Measurements from ENCODE around the gene QPCT.
A peak's percentile ranks its signal among the peaks of the same experiment; 100 is the strongest.

Gene QPCT

DNA sequence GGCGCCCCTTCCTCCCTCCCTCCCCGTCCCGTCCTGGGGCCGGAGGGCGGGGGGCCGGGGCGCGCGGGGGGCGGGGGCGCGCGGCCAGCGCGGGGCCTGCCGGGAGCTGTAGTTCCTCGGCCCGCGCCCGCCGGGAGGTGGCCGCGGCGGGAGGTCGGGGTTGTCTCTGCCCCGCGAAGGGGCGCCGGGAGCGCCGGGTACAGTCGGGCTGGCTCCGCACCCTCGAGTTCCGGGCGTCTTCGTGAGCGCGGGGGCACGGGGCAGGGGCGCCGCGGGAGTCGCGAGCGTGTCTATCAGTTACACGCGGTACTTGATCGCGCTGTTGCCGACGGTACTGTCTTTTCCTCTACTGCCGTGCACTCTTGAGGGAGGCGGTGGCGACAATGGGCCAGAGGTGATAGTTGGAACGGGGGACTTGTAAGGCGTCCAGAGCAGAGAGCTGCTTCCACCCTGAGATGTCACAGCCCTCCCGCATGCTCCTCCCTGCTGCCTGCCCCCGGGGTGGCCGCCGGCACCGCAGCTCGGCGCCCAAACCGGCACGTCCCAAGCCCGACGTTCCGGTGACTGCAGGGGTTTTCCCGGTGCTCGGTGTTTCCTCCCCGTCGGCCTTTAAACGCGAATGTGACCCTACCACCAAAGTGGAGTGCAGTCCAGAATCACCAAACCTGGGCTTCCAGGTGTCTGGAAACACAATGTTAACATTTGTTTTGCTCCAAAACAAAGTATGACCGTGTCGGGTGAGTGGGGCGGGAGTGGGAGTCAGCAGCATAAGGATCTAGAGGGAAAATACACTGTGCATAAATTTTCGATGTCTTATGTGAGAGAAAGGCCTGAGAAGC lies 19.4 kb upstream of the QPCT start, which contains the start of gene PRKD3:
PRKD3 (minus strand) TSS at position 48 of the 839 bp plus-strand sequence. CDS start 8,309 bp downstream, outside the sequence.
- peak; percentile 60 for DNase-seq (ENCODE audit: insufficient read length, low spot score)
- FAIRE-seq, result peak; percentile 87

- no peak for DNase-seq (ENCODE audit: insufficient read length, low spot score)
- FAIRE-seq, result no peak
These were observed 18.8 kb upstream of the QPCT start for GRCh38 chr2:37325625-37326071.

GRCh38 chr2:37326285-37326684 lies 18.1 kb upstream of the QPCT start:
- no peak for DNase-seq (ENCODE audit: insufficient read length, low spot score)

GRCh38 chr2:37326866-37327634 lies 17.4 kb upstream of the QPCT start:
- no peak for FAIRE-seq

More at GRCh38 chr2:37326285-37326684, 18.1 kb upstream of the QPCT start:
- FAIRE-seq, result no peak

GRCh38 chr2:37330681-37331080 lies 13.7 kb upstream of the QPCT start:
- FAIRE-seq (no peak), DNase-seq (ENCODE audit: insufficient read length, low spot score) (no peak)

More at GRCh38 chr2:37326866-37327634, 17.4 kb upstream of the QPCT start:
- DNase-seq (ENCODE audit: insufficient read length, low spot score), result no peak

GRCh38 chr2:37332560-37332959 lies 11.9 kb upstream of the QPCT start:
- no peak for DNase-seq (ENCODE audit: insufficient read length, low spot score)
- FAIRE-seq, result no peak

- no peak for DNase-seq (ENCODE audit: insufficient read length, low spot score)
- FAIRE-seq, result peak; percentile 82
These were observed 11.2 kb upstream of the QPCT start for GRCh38 chr2:37333256-37333655.

DNA sequence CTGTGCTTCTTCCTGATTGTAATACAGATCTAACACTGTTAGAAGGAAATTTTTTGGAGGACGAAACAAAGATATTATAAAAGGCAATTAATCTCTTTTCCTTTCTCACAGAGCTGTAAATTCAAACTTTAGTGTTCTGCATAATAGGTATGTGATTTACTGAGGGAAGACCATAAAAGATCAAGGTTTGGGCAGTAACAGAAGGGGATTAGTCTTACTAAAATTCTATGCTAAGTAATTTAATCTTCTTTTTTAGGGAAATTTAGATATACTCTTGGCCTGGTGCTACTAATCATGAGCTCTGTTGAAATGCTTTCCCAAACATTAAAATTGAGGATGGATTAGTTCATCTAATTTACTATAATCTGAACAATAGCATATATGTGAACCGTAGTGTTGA lies 8.8 kb upstream of the QPCT start:
- FAIRE-seq (no peak), DNase-seq (ENCODE audit: insufficient read length, low spot score) (no peak)

DNA sequence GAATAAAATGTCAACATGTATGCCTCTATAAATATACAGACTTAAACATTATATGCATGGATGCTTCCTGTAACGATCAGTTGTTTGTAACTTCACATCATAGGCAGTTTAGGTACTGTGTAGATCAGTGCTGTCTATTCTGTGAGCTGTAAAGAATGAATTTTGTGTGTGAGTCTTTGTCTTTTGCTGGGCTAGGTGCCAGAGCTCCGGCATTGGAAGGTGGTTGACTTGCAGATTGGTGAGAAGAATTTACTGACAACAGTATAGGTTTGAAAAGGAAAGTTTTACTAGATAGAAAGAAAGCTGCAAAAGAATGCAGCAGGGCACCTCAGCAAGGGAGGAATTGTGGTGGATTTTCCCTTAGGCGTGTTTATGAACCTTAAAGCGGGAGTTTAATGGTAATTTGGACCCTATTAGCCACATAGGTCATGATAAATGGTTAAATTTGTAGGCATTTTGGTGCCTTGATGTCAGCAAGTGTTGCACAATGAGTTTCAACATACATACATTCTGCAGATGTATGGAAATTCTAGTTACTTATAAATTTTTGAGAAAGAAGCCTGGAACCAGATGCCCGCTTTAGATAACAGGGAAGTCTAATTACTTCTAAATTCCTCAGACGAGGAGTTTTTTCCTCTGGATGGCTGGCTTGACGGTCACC lies 6.7 kb upstream of the QPCT start:
- DNase-seq (ENCODE audit: insufficient read length, low spot score) (no peak), FAIRE-seq (no peak)

DNA sequence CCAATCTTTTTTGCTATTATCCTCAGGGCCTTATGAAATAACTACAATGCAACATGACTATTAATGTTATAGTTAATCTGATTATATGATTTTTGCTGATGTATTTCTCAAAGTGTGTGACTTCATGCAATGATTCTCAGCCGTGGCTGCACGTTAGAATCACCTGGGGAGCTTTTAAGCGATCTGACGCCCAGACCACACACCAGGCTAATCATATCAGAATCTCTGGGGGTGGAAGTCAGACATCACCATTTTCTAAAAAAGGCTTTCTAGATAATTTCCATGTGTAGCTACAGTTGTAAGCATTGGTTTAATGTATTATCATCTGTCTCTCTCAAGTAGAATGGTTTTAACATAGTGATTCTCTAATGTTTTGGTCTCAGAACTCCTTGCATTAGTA lies 5.5 kb upstream of the QPCT start:
- DNase-seq (ENCODE audit: insufficient read length, low spot score) (no peak), FAIRE-seq (no peak)

DNA sequence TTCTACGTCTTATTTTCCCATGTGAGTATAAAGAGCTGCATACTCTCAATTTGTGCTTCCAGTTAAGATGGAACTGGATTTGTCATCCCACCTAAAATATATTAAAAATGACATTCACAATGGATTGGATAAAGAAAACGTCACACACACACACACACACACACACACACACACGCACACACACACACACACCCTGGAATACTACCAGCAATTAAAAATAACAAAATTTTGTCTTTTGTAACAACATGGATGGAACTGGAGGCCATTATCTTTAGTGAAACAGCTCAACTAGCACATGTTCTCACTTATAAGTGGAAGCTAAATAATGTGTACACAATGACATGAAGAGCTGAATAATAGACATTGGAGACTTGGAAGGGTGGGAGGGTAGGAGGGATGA lies 3.8 kb upstream of the QPCT start:
- DNase-seq (ENCODE audit: insufficient read length, low spot score), result no peak
- no peak for FAIRE-seq

DNA sequence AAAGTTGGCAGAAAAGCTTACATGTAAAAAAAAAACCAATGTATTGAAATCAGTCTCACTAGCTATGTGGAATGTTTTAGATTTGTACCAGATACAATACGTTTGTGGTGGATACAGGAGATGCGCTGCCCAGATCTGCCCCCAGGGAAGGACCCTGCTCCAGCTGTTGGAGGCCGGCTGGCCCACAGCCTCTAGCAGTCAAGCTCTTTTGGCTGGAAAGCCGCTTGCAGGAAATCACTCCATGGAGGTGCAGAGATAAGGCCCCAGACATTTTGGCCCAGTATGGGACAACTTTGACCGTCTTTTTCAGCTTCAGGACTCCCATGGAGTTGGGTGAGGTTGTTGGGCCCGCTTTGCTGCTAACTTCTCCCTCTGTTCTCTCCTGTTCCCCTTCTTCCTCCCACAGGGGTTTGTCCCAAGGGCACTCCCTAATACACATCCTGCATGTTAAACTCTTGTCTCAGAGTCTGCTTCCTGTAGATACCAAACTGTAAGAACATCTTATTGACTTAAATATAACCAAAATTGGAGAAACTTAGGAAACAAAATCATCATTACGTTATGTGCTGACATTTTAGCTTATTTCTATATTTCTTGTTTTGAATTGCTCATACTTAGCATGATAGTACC lies 1.7 kb upstream of the QPCT start:
- no peak for FAIRE-seq

GRCh38 chr2:37343537-37344434 lies 644 bp upstream of the QPCT start:
- no peak for DNase-seq (ENCODE audit: insufficient read length, low spot score)
- FAIRE-seq, result no peak

More for the DNA sequence above, 1.7 kb upstream of the QPCT start:
- no peak for DNase-seq (ENCODE audit: insufficient read length, low spot score)

DNA sequence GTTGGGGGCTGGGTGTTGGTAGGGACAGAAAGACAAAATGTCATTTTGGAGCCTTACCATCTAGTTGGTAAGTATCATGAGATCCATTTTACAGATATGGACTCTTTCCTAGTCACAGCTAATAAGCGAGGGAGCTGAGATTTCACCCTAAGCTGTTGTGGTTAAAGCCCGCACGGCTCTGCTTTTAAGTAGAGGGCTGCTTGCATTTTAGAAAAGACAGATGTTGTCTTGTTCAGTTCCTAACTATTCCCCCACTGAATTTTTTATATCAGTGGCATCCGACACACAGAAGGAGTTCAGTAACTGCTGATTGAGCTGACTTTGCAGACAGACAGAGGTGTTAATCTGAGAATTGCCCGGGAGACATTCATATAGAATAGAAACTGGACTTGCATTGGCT lies 3.7 kb downstream of the QPCT start:
- DNase-seq (ENCODE audit: insufficient read length, low spot score) (no peak), FAIRE-seq (no peak)

- DNase-seq (ENCODE audit: insufficient read length, low spot score), result no peak
- peak; percentile 28 for FAIRE-seq
These were observed 4.9 kb downstream of the QPCT start for GRCh38 chr2:37349231-37349860.

DNA sequence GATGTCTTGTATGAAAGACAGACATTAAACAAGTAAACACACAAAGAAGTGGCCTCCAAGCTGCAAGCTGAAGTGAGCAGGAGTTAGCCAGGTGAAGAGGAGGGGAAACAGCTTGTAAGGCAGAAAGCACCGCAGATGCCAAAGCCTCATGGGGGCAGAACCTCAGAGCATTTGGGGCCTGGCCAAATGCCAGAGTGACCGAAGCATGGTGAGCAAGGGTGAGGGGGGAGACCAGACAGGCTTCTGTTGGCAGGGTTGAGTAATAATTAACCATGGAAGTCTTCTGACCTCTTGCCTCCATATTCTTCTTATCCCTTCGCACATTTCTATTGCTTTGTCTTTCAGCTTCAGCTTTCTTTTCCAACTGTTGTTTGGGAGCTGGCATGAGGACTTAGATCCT lies 5.6 kb downstream of the QPCT start:
- FAIRE-seq (peak; percentile 62), DNase-seq (ENCODE audit: insufficient read length, low spot score) (no peak)

DNA sequence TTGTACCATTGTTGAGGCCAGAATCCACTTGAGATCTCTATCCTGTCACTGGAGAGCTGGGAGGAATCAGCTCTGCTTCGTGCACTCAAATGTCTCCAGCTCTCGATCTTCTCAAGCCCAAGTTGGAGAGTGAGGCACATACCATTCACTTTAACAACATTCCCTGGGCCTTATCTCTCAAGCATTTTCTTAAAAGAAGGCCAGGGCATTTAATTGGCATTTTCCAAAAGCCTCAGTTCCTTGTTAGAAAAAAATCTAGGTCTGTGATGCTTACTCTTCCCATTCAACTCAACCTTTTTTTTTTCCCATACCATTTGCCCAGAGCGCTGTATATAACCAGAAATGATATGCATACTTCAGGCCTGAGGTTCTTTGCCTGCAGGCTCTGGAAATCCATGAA lies 10.1 kb downstream of the QPCT start:
- FAIRE-seq, result no peak

GRCh38 chr2:37355735-37356134 lies 11.3 kb downstream of the QPCT start:
- DNase-seq (ENCODE audit: insufficient read length, low spot score), result no peak
- FAIRE-seq, result no peak

More for the DNA sequence above, 10.1 kb downstream of the QPCT start:
- no peak for DNase-seq (ENCODE audit: insufficient read length, low spot score)

- DNase-seq (ENCODE audit: insufficient read length, low spot score), result no peak
- FAIRE-seq, result no peak
These were observed 11.9 kb downstream of the QPCT start for GRCh38 chr2:37356299-37356698.
